IMR-90 (cell line): ENCODE data around the gene NXPE3. TPM values are rescaled to one million over a fixed set of nuclear protein-coding genes. Genes with fewer than 3 reads are reported as not detected.
A peak's percentile ranks its signal among the peaks of the same experiment; 100 is the strongest.

Experiments used
- ATAC-seq: fragments of 200-7000 bp; cut with Tn5 transposase; 2 replicates; pipeline ENCODE4 v1.9.1; 2020; ENCODE audit warnings: low read depth, mild to moderate bottlenecking, moderate library complexity
- BruUV-seq: library from RNA; stranded (reverse); fragments of 400-500 nt; replicated peaks from 2 replicates; lab custom pipeline; 2021; lab: Mats Ljungman, UMichigan
- CTCF ChIA-PET: fragments of 300-600 bp; formaldehyde crosslinking; extraction: SDS; loops from one replicate; lab custom pipeline; 2021; ENCODE audit warnings: antibody characterized with exemption; lab: Yijun Ruan, JAX
- POLR2A ChIA-PET: fragments of 300-600 bp; sonication (Branson Sonifier 250); formaldehyde crosslinking; loops from one replicate; lab custom pipeline; 2022; ENCODE audit warnings: antibody characterized with exemption; ENCODE audit not compliant: unreplicated experiment; lab: Charles Lee
- DNase-seq: peaks from one replicate; pipeline ENCODE4 v3.0.0; 2013
- H2AFZ ChIP-seq: replicated peaks from 2 replicates; pipeline ENCODE3; 2013; ENCODE audit warnings: low read length, mild to moderate bottlenecking; ENCODE audit not compliant: poor library complexity
- H2AK5ac ChIP-seq: 2 replicates; pipeline ENCODE4 v1.6.1; 2013; ENCODE audit warnings: low read depth, low read length, inconsistent platforms
- H2AK9ac ChIP-seq: replicated peaks from 2 replicates; pipeline ENCODE3; 2013; ENCODE audit warnings: mild to moderate bottlenecking, low read depth, low read length, moderate library complexity; ENCODE audit not compliant: poor library complexity
- H2BK120ac ChIP-seq: 2 replicates; pipeline ENCODE4 v1.6.1; 2013; ENCODE audit warnings: low read depth, low read length, inconsistent platforms
- H2BK15ac ChIP-seq: 3 replicates; pipeline ENCODE4 v1.6.1; 2013; ENCODE audit warnings: low read depth, low read length, inconsistent platforms
- H2BK20ac ChIP-seq: 2 replicates; pipeline ENCODE4 v1.6.1; 2013; ENCODE audit warnings: low read depth, mild to moderate bottlenecking, inconsistent platforms, low read length, moderate library complexity
- H2BK5ac ChIP-seq: 2 replicates; pipeline ENCODE4 v1.6.1; 2013; ENCODE audit warnings: mild to moderate bottlenecking, low read depth, low read length, inconsistent platforms; ENCODE audit not compliant: poor library complexity, severe bottlenecking
- H3K14ac ChIP-seq: replicated peaks from 2 replicates; pipeline ENCODE4 v1.6.1; 2013; ENCODE audit warnings: low read depth, low read length, inconsistent platforms
- H3K18ac ChIP-seq: 2 replicates; pipeline ENCODE4 v1.6.1; 2013; ENCODE audit warnings: low read depth, low read length, control low read depth
- H3K23ac ChIP-seq: 2 replicates; pipeline ENCODE4 v1.6.1; 2013; ENCODE audit warnings: low read depth, low read length, inconsistent platforms
- H3K27ac ChIP-seq: 2 replicates; pipeline ENCODE4 v1.5.1; 2013; ENCODE audit warnings: mild to moderate bottlenecking, control low read depth, low read length; ENCODE audit not compliant: insufficient read depth
- H3K27me3 ChIP-seq: 2 replicates; pipeline ENCODE4 v1.6.1; 2013; ENCODE audit warnings: low read length; ENCODE audit not compliant: control insufficient read depth, insufficient read depth
- H3K36me3 ChIP-seq: 2 replicates; pipeline ENCODE4 v1.6.1; 2013; ENCODE audit warnings: low read length, mixed read lengths; ENCODE audit not compliant: control insufficient read depth, insufficient read depth
- H3K4ac ChIP-seq: 2 replicates; pipeline ENCODE4 v1.6.1; 2013; ENCODE audit warnings: low read depth, low read length, inconsistent platforms
- H3K4me1 ChIP-seq: 2 replicates; pipeline ENCODE4 v1.6.1; 2013; ENCODE audit warnings: low read length, mixed read lengths; ENCODE audit not compliant: control insufficient read depth, insufficient read depth
- H3K4me2 ChIP-seq: 2 replicates; pipeline ENCODE4 v1.6.1; 2013; ENCODE audit warnings: low read depth, mild to moderate bottlenecking, control low read depth, low read length, moderate library complexity
- H3K4me3 ChIP-seq: 2 replicates; pipeline ENCODE4 v1.5.1; 2013; ENCODE audit warnings: low read depth, mild to moderate bottlenecking, control low read depth, low read length, moderate library complexity; ENCODE audit not compliant: insufficient read depth
- H3K56ac ChIP-seq: 2 replicates; pipeline ENCODE4 v1.6.1; 2013; ENCODE audit warnings: low read length, inconsistent platforms; ENCODE audit not compliant: insufficient read depth; ENCODE audit errors: extremely low read depth
- H3K79me1 ChIP-seq, 2 experiments: 2 replicates each; pipeline ENCODE4 v1.6.1; 2013; ENCODE audit warnings: low read length in 2 of 2, inconsistent platforms in 1 of 2, low read depth in 1 of 2
- H3K9ac ChIP-seq: 2 replicates; pipeline ENCODE4 v1.6.1; 2013; ENCODE audit warnings: low read depth, low read length, control low read depth
- H3K9me1 ChIP-seq: 2 replicates; pipeline ENCODE4 v1.6.1; 2013; ENCODE audit warnings: low read length, inconsistent platforms; ENCODE audit not compliant: insufficient read depth
- H3K9me3 ChIP-seq: 2 replicates; pipeline ENCODE4 v1.6.1; 2013; ENCODE audit warnings: low read length; ENCODE audit not compliant: control insufficient read depth, insufficient read depth
- H4K20me1 ChIP-seq: 2 replicates; pipeline ENCODE4 v1.6.1; 2013; ENCODE audit warnings: low read length, inconsistent platforms; ENCODE audit not compliant: insufficient read depth
- H4K5ac ChIP-seq: 2 replicates; pipeline ENCODE4 v1.6.1; 2013; ENCODE audit warnings: mild to moderate bottlenecking, low read depth, low read length, control low read depth
- H4K8ac ChIP-seq, 2 experiments: 2 replicates each; pipeline ENCODE4 v1.6.1; 2013; ENCODE audit warnings: low read depth in 2 of 2, low read length in 2 of 2, control low read depth in 1 of 2, inconsistent platforms in 1 of 2
- H4K91ac ChIP-seq: 2 replicates; pipeline ENCODE4 v1.6.1; 2013; ENCODE audit warnings: low read depth, low read length, inconsistent platforms; ENCODE audit not compliant: insufficient read depth
- BHLHE40 ChIP-seq: fragments of 150-350 bp; IDR thresholded peaks from 2 replicates; pipeline ENCODE4 v1.6.1; 2016; ENCODE audit warnings: mild to moderate bottlenecking, low read depth, low read length
- CEBPB ChIP-seq: IDR thresholded peaks from 2 replicates; pipeline ENCODE4 v1.6.1; 2012; ENCODE audit warnings: low read depth, low read length, improper control_type of control experiment
- CHD1 ChIP-seq: IDR thresholded peaks from 2 replicates; pipeline ENCODE4 v1.6.1; 2012; ENCODE audit warnings: low read depth, low read length, improper control_type of control experiment
- CTCF ChIP-seq: conservative IDR thresholded peaks from 2 replicates; pipeline ENCODE4 v1.5.1; 2012; ENCODE audit warnings: mild to moderate bottlenecking, low read depth, low read length, improper control_type of control experiment
- FOS ChIP-seq: fragments of 150-350 bp; IDR thresholded peaks from 2 replicates; pipeline ENCODE4 v1.6.1; 2016; ENCODE audit warnings: low read depth, low read length
- MAFK ChIP-seq: IDR thresholded peaks from 2 replicates; pipeline ENCODE4 v1.6.1; 2012; ENCODE audit warnings: low read depth, low read length, improper control_type of control experiment
- MXI1 ChIP-seq: IDR thresholded peaks from 2 replicates; pipeline ENCODE4 v1.6.1; 2012; ENCODE audit warnings: low read depth, mild to moderate bottlenecking, low read length, moderate library complexity, borderline replicate concordance
- POLR2A ChIP-seq: IDR thresholded peaks from 2 replicates; pipeline ENCODE4 v1.6.1; 2012; ENCODE audit warnings: mild to moderate bottlenecking, low read depth, low read length
- RAD21 ChIP-seq: IDR thresholded peaks from 2 replicates; pipeline ENCODE4 v1.6.1; 2012; ENCODE audit warnings: low read length, improper control_type of control experiment
- RCOR1 ChIP-seq: IDR thresholded peaks from 2 replicates; pipeline ENCODE4 v1.6.1; 2012; ENCODE audit warnings: mild to moderate bottlenecking, low read length, improper control_type of control experiment; ENCODE audit not compliant: insufficient replicate concordance
- SMC3 ChIP-seq: fragments of 150-350 bp; IDR thresholded peaks from 2 replicates; pipeline ENCODE4 v1.6.1; 2016; ENCODE audit warnings: low read depth, mild to moderate bottlenecking, antibody characterized with exemption, low read length, moderate library complexity
- WGBS, 2 experiments: methylation state at CpG; one replicate each; pipeline versions ENCODE4 v1.1.5 to v1.1.7; 2013; ENCODE audit warnings: missing lambda C conversion rate in 2 of 2; ENCODE audit not compliant: insufficient read length in 1 of 2; ENCODE audit errors: extremely low coverage in 2 of 2; 5-methylcytosine and 5-hydroxymethylcytosine counted together
- dilution Hi-C: fragments of 300-500 bp; cut with HindIII; formaldehyde crosslinking; loops from one replicate; pipeline ENCODE4 v1.14.3; 2018; ENCODE audit warnings: low sequenced_read_pairs; ENCODE audit not compliant: unreplicated experiment
- in situ Hi-C: fragments of 300-500 bp; cut with MboI; formaldehyde crosslinking; loops from 3 replicates; pipeline ENCODE4 v1.14.3; 2019; ENCODE audit warnings: low sequenced_read_pairs, inconsistent platforms, mixed read lengths
- intact Hi-C: fragments of 100-400 bp; cut with micrococcal nuclease; formaldehyde crosslinking; loops from 2 replicates; pipeline ENCODE4 v1.10.0; 2022
- polyA plus RNA-seq, 3 experiments: library from polyadenylated mRNA; depleted of rRNA; stranded (reverse); fragments of >200 nt; gene quantifications; 2 replicates each; pipeline ENCODE4 v1.2.3, GENCODE V29; 2012; ENCODE audit warnings: low replicate concordance in 1 of 3
- total RNA-seq: library from RNA; depleted of rRNA; stranded (reverse); fragments of >200 nt; gene quantifications from 2 replicates; pipeline ENCODE4 v1.2.3, GENCODE V29; 2012
- TF ChIP-seq, protein P1 (sequence below): fragments of 150-350 bp; IDR thresholded peaks from 2 replicates; pipeline ENCODE4 v1.6.1; 2017; ENCODE audit warnings: mild to moderate bottlenecking, antibody characterized with exemption, low read length, low read depth

Gene NXPE3
- total and polyA plus RNA-seq, 2 of the 4 experiments (the other 2 are of a cell fraction) = 20.0 to 23.8 TPM

- Histone ChIP-seq H2BK5ac (peak overlapping the region; percentile 91), H3K14ac (peak overlapping the region; percentile 42), H3K36me3 (peaks cover 39% of the 10 kb centered on the region), H4K8ac (peak overlapping the region in 1 of 2 experiments; percentile 20; a peak in 1 of 4 replicates), H3K9ac (peak overlapping the region; percentile 100), H3K4me2 (peak overlapping the region; percentile 92), H3K79me1 (peaks cover 31 to 53% of the 10 kb centered on the region in 2 experiments), H3K9me1 (peaks cover 18% of the 10 kb centered on the region), H3K9me3 (no peaks in the 10 kb centered on the region), H3K18ac (peak overlapping the region; percentile 74; the same call in 1 of the 2 replicates), H3K4ac (peak overlapping the region; percentile 57; the same call in 1 of the 2 replicates), H3K27ac (peak overlapping the region; percentile 32), H3K4me1 (peaks cover 12% of the 10 kb centered on the region), H2BK15ac (no peak overlapping the region), H2AK9ac (no peak overlapping the region), H4K5ac (no peak overlapping the region), H2AK5ac (no peak overlapping the region), H3K23ac (peak overlapping the region; percentile 83; the same call in 1 of the 2 replicates), H3K27me3 (no peaks in the 10 kb centered on the region), H4K20me1 (peaks cover 56% of the 10 kb centered on the region), H2BK120ac (no peak overlapping the region), H3K56ac (peak overlapping the region; percentile 93), H2BK20ac (no peak overlapping the region), H3K4me3 (peak overlapping the region; percentile 96), H4K91ac (no peak overlapping the region), H2AFZ (no peak overlapping the region)
- WGBS, 2 experiments = no CpG with 5 or more reads among the region's 5 CpGs
- in situ Hi-C loops (no loop called here), dilution Hi-C loops (no loop called here), intact Hi-C loops (loop anchor here (2.0 to 5.0 kb wide), 2 partner anchors 39 to 90 kb away; no protein-coding TSS in a partner anchor)
- ChIA-PET POLR2A (interaction anchor here (1.0 kb wide), 1 partner anchor 374 kb away, joined by 3 read pairs; no protein-coding TSS in a partner anchor), CTCF (interaction anchor here (1.2 kb wide), 1 partner anchor 378 kb away, joined by 4 read pairs; no protein-coding TSS in a partner anchor)
- TF ChIP-seq RCOR1 (no peak), CEBPB (no peak), MXI1 (no peak), MAFK (no peak), FOS (no peak), POLR2A (peak; percentile 1; the same call in 1 of the 2 replicates), CTCF (no peak), SMC3 (no peak), RAD21 (no peak), CHD1 (peak; percentile 91; the same call in 1 of the 2 replicates), BHLHE40 (no peak)
- TF ChIP-seq, protein P1, sequence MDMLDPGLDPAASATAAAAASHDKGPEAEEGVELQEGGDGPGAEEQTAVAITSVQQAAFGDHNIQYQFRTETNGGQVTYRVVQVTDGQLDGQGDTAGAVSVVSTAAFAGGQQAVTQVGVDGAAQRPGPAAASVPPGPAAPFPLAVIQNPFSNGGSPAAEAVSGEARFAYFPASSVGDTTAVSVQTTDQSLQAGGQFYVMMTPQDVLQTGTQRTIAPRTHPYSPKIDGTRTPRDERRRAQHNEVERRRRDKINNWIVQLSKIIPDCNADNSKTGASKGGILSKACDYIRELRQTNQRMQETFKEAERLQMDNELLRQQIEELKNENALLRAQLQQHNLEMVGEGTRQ = no peak
- ATAC-seq = no peak
- DNase-seq = no peak
- BruUV-seq = no TSS peak
These were observed 72.2 kb downstream of the NXPE3 start for GRCh38 chr3:101851072-101851770.
